Sigmoid colon (tissue), 7 donors: ENCODE measurements around the gene NEURL2. TPM values are rescaled to one million over a fixed set of nuclear protein-coding genes. Genes with fewer than 3 reads are reported as not detected.
"Not testable (repeated sequence)": the region's sequence is repeated elsewhere in the genome, so short reads cannot be mapped to it uniquely, and the experiment has no call there.

Source experiments
- DNase-seq: peaks from one replicate; pipeline ENCODE4 v3.0.0-alpha.2; 2019
- H3K27ac ChIP-seq, 4 donors: fragments of 200-600 bp; sonication (generic); one replicate each; pipeline ENCODE4 v1.5.1; 2016 to 2019; ENCODE audit warnings: mild to moderate bottlenecking in 1 of 4
- H3K27me3 ChIP-seq, 3 donors: fragments of 200-600 bp; sonication (generic); one replicate each; pipeline ENCODE4 v1.5.1; 2019; ENCODE audit warnings: mild to moderate bottlenecking in 1 of 3
- H3K36me3 ChIP-seq, 4 donors: fragments of 200-600 bp; sonication (generic); one replicate each; pipeline ENCODE4 v1.5.1; 2016 to 2019
- H3K4me1 ChIP-seq, 4 donors: fragments of 200-600 bp; sonication (generic); one replicate each; pipeline ENCODE4 v1.5.1; 2017 to 2019
- H3K4me3 ChIP-seq, 4 donors: fragments of 200-600 bp; sonication (generic); one replicate each; pipeline ENCODE4 v1.5.1; 2017 to 2019; ENCODE audit warnings: mild to moderate bottlenecking in 2 of 4, moderate library complexity in 1 of 4
- H3K9me3 ChIP-seq, 4 donors: fragments of 200-600 bp in 3 of 4; sonication (generic) in 3 of 4; one replicate each; pipeline versions ENCODE4 v1.5.1 to v1.6.1; 2013 to 2019
- CTCF ChIP-seq, 4 experiments: fragments of 450-650 bp in 3 of 4; fragments of 200-600 bp in 1 of 4; IDR thresholded peaks; one replicate each; pipeline ENCODE4 v1.5.1; 2016 to 2019; ENCODE audit warnings: antibody characterized with exemption in 4 of 4, mild to moderate bottlenecking in 3 of 4, moderate library complexity in 2 of 4
- EP300 ChIP-seq, 4 donors: sonication (generic); formaldehyde crosslinking; IDR thresholded peaks; one replicate each; pipeline ENCODE4 v1.6.1; 2017; ENCODE audit warnings: antibody characterized with exemption in 4 of 4
- POLR2A ChIP-seq, 2 donors: fragments of 450-650 bp; IDR thresholded peaks; one replicate each; pipeline ENCODE4 v1.6.1; 2016; ENCODE audit warnings: antibody characterized with exemption in 2 of 2, mild to moderate bottlenecking in 2 of 2, moderate library complexity in 2 of 2
- POLR2AphosphoS5 ChIP-seq, 4 donors: sonication (generic); formaldehyde crosslinking; IDR thresholded peaks; one replicate each; pipeline ENCODE4 v1.6.1; 2017; ENCODE audit warnings: antibody characterized with exemption in 4 of 4
- WGBS, 2 donors: extraction: QIAGEN DNeasy Blood & Tissue Kit; methylation state at CpG; one replicate each; pipeline ENCODE4 v1.1.7; 2013; 5-methylcytosine and 5-hydroxymethylcytosine counted together
- intact Hi-C: fragments of 100-400 bp; cut with DNase I; formaldehyde crosslinking; loops from one replicate; pipeline ENCODE4 v1.15.1; 2023
- polyA plus RNA-seq, 3 donors: library from polyadenylated mRNA; stranded (reverse); fragments of 200-250 nt; gene quantifications; one replicate each; pipeline ENCODE4 v1.2.3, GENCODE V29; 2013
- total RNA-seq, 4 donors: library from RNA; depleted of rRNA; stranded (reverse); fragments of >200 nt; gene quantifications; one replicate each; pipeline ENCODE4 v1.1.0, GENCODE V29; 2016
- donor health status: healthy with polysubstance abuse.
- donor health status: Bipolar disorder and iron deficiency.
- donor health status: healthy.

The NEURL2 gene
- total and polyA plus RNA-seq, 7 donors: 1.8 to 25.8 (median 18.9) TPM

GRCh38 chr20:45934046-45934585, 43.1 kb upstream of the NEURL2 start:
- WGBS, 2 donors: 0% methylated on average over 34 of the region's 34 CpGs
- Histone ChIP-seq H3K36me3 (peaks cover 8 to 19% (median 16%) of the 10 kb centered on the region in 4 donors), H3K9me3 (no peaks in the 10 kb centered on the region), H3K27ac (peak overlapping the region; percentile 98 to 100 (median 100)), H3K27me3 (no peaks in the 10 kb centered on the region), H3K4me1 (peaks cover 0 to 35% (median 22%) of the 10 kb centered on the region in 4 donors), H3K4me3 (peak overlapping the region; percentile 96 to 100 (median 98))
- no peak for TF ChIP-seq EP300 (IDR thresholded peaks at IDR 0.05)
- TF ChIP-seq CTCF (IDR thresholded peaks at IDR 0.05): no peak
- no peak for TF ChIP-seq POLR2AphosphoS5 (IDR thresholded peaks at IDR 0.05)
- no peak for TF ChIP-seq POLR2A (IDR thresholded peaks at IDR 0.05)
- intact Hi-C loops: loop anchor here (2.0 to 10.0 kb wide), 3 partner anchors 43 to 569 kb away; partner anchors contain the start of genes CTSA, NEURL2, SYS1 and UBE2C
- peak; percentile 90 for DNase-seq

GRCh38 chr20:45933266-45934045, 42.4 kb upstream of the NEURL2 start:
- Histone ChIP-seq H3K4me3 (peak overlapping the region; percentile 96 to 100 (median 98)), H3K36me3 (peaks cover 1 to 13% (median 11%) of the 10 kb centered on the region in 4 donors), H3K9me3 (no peaks in the 10 kb centered on the region), H3K4me1 (peaks cover 0 to 35% (median 22%) of the 10 kb centered on the region in 4 donors), H3K27me3 (no peaks in the 10 kb centered on the region), H3K27ac (peak overlapping the region; percentile 98 to 100 (median 100))
- intact Hi-C loops: loop anchor here (1.0 to 10.0 kb wide), 4 partner anchors 22 to 569 kb away; partner anchors contain the start of genes CTSA, NEURL2, SYS1 and UBE2C
- TF ChIP-seq POLR2AphosphoS5 (IDR thresholded peaks at IDR 0.05) (peak in 2 of 4 donors; percentile 7 to 11), EP300 (IDR thresholded peaks at IDR 0.05) (no peak), CTCF (IDR thresholded peaks at IDR 0.05) (peak in 1 of 4 experiments; percentile 17), POLR2A (IDR thresholded peaks at IDR 0.05) (no peak)
- peak; percentile 89 for DNase-seq
- 9 to 23% methylated on average over 22 of the region's 22 CpGs for WGBS, 2 donors

GRCh38 chr20:45931680-45932079, 40.7 kb upstream of the NEURL2 start:
- H3K36me3 ChIP-seq, H3K4me3 ChIP-seq, H3K27ac ChIP-seq, H3K27me3 ChIP-seq, H3K9me3 ChIP-seq, DNase-seq: not testable (repeated sequence)
- 94% methylated on average over 17 of the region's 17 CpGs for WGBS, 2 donors
- intact Hi-C loops: loop anchor here (10.0 kb wide), 2 partner anchors 117 to 567 kb away; partner anchors contain the start of genes SYS1 and UBE2C
- peaks cover 0 to 25% (median 20%) of the 10 kb centered on the region in 4 donors for H3K4me1 ChIP-seq

- H3K4me3 ChIP-seq: no peak overlapping the region
- peaks cover 0 to 16% (median 14%) of the 10 kb centered on the region in 4 donors for H3K4me1 ChIP-seq
- 50 to 79% methylated on average over 14 of the region's 14 CpGs for WGBS, 2 donors
- no peaks in the 10 kb centered on the region for H3K36me3 ChIP-seq
- no peak overlapping the region for H3K27ac ChIP-seq
- no peaks in the 10 kb centered on the region for H3K9me3 ChIP-seq
- no peak for DNase-seq
- no peak for TF ChIP-seq POLR2A (IDR thresholded peaks at IDR 0.05)
- no peak for TF ChIP-seq CTCF (IDR thresholded peaks at IDR 0.05)
- no peak for TF ChIP-seq EP300 (IDR thresholded peaks at IDR 0.05)
- TF ChIP-seq POLR2AphosphoS5 (IDR thresholded peaks at IDR 0.05): no peak
- no peaks in the 10 kb centered on the region for H3K27me3 ChIP-seq
- intact Hi-C loops: no loop called here
Measured at GRCh38 chr20:45927071-45927878, 36.3 kb upstream of the NEURL2 start.
